ENCODE data around the gene CD63.

GRCh38 chr12:55717011-55718007 lies 11.5 kb downstream of the CD63 start:
- no peak for TF ChIP-seq CTCF (IDR thresholded peaks at IDR 0.05; ENCODE audit: poor library complexity)
- no peak for TF ChIP-seq EZH2 (IDR thresholded peaks at IDR 0.05; ENCODE audit: borderline replicate concordance)
- TF ChIP-seq EZH2phosphoT487 (IDR thresholded peaks at IDR 0.05; ENCODE audit: low read depth, severe bottlenecking, unreplicated experiment): no peak

All from hepatocyte (in vitro differentiated cells).